CD4-positive, alpha-beta T cell treated with Interleukin-17A for 1 hour (primary cell): Measurements from ENCODE around the gene GCNT4.

ENCODE experiments used
- DNase-seq: peaks from one replicate; pipeline ENCODE4 v3.0.0-alpha.2; 2020

GCNT4 gene

DNA sequence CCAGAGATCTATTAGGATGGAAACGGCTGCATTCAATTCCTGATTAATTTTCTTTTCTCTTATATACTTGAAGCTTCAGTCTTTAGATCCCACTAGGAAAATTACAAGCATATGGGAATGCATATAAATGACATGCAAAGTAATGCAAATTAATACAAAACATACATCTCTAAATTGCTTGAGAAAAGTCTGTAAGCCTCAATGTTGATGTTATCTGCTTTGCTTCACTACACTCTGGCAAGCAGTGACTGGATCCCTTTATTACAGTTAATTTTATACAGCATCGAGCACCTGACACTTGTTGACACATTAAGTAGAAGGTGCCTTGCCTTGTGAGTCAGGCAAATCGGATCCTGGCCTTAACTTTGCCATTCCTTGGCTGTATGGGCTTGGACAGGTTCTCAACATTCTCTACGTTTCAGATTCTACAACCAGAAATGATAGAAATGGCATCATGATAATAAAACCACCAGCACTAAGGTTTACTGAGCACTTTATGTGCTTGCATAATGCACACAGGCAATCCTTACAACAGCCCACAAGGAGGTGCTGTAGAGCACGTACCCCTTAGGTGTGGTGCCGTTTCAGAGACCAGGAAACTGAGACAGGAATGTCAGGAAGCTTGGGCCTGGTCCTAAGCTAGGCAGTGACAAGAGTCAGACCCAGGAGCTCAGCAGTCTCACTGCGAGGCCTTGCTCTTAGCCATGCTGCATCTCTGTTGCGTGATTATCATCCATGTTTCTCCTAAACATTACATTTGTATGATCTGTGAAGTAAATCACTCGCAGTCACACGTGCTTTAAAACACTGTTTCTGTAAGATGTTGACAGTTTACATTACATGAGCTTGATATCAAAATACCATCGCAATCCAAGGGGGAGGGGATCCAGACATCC is 2.7 kb downstream of the GCNT4 start:
- DNase-seq: peak; percentile 76

- no peak for DNase-seq
Observed at GRCh38 chr5:75048457-75048953, 3.9 kb downstream of the GCNT4 start.

DNA sequence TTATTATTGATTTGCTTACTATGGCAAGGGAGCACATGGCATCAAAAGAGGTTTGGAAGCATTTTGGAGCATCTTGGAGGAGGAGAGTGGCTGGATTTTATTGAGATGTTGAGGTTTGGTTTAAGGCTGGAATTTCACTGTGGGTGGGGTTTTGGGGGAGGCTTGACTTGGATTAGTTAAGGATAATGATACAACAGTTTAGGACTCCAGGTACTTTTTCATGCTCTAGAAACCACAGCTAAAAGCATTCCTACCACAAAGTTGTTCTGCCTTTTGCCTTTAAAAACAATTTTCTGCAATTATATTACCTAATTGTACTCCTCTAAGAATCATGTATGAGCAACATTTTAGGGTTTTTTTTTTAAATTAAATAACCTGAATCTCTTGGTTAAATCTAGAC is 5.0 kb downstream of the GCNT4 start:
- no peak for DNase-seq

- DNase-seq: no peak
Observed at GRCh38 chr5:75046366-75047142, 5.8 kb downstream of the GCNT4 start.

DNA sequence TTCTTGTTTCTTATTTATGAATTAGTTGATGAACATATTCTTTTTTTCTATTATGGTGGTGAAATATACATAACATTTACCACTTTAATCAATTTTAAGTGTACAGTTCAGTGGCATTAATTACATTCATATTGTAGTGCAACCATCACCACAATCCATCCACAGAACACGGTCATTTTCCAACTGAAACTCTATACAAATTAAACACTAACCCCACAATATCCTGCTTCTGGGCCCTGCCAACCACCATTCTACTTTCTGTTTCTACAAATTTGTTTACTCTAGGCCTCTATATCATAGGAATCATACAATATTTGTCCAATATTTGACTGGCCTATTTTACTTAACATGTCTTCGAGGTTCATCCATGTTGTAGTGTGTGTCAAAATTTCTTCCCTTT is 7.3 kb downstream of the GCNT4 start:
- DNase-seq: no peak

DNA sequence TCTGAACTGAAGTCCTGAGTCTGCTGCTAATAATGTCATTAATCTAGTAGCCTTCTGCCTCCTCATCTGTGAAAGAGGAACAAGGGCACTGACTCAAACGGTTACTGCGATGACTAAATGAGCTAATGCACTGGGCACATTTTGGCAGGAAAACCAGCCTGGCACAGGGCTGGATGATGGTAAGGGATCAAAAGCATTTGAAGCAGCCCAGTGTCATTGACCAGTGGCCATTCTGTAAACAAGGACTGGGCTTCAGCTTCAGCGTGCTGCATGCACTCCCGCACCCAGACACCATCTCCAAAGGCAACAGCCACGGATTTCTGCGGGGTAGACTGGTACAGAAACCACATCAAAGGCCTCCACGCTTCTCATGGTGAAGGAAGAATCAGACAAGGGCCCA is 8.0 kb downstream of the GCNT4 start:
- DNase-seq: no peak

- DNase-seq: no peak
Observed at GRCh38 chr5:75043633-75044264, 8.6 kb downstream of the GCNT4 start.

GRCh38 chr5:75042522-75042921 is 9.8 kb downstream of the GCNT4 start:
- no peak for DNase-seq

- DNase-seq: no peak
Observed at GRCh38 chr5:75040973-75041372, 11.4 kb downstream of the GCNT4 start.

GRCh38 chr5:75037106-75037505 is 15.3 kb downstream of the GCNT4 start:
- no peak for DNase-seq

DNA sequence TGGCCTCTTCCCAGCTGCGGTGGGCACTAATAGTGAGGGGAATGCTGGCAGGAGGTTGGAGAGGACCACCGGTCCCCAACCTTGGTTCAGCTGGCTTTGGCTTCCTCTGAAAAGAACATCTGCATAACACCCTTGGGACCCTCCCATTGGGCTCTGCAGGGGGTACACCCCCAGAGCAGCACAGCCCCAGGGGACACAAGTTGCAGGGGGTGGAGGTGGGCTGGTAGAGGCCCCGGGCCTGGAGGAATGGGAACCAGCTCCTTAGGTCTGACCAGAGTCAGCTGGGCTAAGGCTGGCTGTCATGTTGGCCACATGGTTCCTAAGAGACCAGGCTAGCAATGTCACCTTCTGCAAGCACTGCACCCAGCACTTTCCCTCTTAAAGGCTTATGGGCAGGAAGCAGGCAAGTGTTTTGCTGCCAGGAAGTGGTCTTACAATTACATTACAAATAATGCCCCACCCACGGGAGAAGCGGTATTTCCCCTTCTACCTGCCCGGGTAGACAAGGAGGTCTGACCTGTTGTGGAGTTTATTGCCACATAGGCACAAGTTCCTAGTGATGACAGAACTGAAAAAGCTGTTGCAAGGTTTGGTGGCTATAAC is 18.1 kb downstream of the GCNT4 start:
- peak; percentile 66 for DNase-seq

DNA sequence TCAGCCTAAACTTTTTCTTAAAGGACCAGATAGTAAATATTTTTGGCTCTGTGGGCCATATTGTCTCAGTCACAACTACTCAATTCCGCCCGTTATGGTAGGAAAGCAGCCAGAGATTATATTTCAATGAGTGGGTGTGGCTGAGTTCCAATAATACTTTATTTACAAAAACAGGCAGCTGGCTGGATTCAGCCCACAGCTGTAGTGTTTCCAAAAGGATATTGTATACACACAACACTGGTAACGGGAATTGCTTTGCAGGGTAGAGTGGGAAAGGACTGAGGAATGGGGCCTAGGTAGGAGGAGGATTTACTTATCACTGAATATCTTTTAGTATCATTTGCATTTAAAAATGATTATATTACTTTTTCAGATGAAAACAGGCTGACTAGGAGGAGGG is 21.0 kb downstream of the GCNT4 start:
- DNase-seq: no peak

GRCh38 chr5:75028090-75028489 is 24.3 kb downstream of the GCNT4 start:
- peak; percentile 18 for DNase-seq

- peak; percentile 49 for DNase-seq
Observed at GRCh38 chr5:75023368-75024159, 28.8 kb downstream of the GCNT4 start.

GRCh38 chr5:75021800-75022199 is 30.6 kb downstream of the GCNT4 start:
- no peak for DNase-seq

DNA sequence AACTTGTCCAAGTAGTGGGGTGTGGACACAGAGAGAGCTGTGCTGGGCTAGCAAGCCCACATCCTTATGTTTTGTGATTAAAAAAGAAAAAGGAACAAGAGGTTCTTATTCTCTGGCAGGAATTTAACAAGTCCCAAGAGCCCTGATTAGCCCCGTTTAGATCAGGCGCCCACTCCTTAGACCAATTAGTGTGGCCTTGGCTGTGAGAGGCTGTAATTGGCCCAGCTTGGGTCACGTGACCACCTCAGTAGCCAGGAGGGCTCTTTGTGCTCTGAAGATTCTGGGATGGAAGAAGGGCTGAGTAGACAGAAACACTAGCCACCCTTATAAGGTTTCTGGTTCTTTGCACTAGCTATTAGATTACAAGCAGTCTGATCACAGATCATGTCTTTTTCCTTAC is 31.1 kb downstream of the GCNT4 start:
- DNase-seq: no peak

DNA sequence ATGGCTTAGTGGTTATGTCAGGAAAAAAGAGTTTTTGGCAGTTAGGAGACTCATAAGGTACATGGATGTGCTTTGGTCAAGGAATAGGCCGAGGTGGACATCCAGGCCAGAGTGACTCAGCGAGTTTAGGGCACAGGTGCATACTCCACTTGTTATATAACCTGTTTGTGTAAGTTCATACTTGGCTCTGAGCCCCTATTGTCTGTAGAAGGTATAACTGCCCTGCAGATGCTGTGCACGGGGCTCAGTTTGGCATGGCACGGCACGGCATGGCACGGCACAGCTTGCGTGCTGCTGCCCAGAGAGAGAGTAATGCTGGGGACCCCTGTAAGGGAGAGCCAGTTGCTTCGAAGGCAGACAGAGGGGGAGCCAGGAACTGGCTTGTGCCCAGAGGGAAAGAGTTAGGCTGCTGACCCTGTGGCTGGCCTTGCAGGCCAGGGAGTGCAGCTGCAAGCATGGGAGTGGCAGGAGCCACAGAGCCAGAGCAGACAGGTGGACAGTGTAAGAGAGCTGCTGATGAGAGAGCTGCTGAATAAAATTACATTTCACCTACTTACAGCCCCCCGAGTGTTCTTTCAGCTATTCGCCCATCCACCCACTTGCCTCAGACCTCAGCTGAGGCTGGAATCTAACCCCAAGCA is 32.2 kb downstream of the GCNT4 start:
- no peak for DNase-seq

DNA sequence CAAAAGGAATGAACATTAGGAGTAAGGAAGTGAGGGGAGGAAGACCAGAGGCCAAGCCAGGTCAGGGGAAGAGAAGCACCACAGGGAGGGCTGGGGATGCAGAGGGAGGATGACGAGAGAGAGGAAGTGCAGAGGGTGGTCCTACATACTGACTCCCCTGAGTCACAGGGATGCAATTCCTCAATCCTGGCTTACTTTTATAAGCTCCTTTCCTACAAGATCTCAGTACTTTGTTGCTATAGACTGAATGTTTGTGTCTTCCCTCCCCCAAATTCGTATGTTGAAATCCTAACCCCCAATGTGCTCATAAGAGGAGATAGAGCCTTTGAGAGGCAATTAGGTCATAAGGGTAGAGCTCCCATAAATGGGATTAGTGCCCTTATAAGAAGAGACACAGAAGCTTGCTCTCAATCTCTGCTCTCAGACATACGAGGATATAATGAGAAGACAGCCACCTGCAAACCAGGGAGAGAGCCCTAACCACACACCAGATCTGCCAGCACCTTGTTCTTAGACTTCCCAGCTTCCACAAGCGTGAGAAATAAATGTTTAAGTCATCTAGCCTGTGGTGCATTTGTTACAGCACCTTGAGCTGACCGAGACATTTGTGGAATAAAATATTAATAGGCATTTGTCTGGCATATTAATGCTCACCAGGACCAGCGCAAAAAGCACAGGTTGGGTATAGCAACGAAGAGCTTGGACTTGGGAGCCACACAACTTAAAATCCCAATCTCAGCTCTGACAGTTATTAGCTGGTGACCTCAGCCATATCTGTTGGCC is 33.4 kb downstream of the GCNT4 start:
- DNase-seq: no peak

- DNase-seq: no peak
Observed at GRCh38 chr5:75017971-75018370, 34.4 kb downstream of the GCNT4 start.

DNA sequence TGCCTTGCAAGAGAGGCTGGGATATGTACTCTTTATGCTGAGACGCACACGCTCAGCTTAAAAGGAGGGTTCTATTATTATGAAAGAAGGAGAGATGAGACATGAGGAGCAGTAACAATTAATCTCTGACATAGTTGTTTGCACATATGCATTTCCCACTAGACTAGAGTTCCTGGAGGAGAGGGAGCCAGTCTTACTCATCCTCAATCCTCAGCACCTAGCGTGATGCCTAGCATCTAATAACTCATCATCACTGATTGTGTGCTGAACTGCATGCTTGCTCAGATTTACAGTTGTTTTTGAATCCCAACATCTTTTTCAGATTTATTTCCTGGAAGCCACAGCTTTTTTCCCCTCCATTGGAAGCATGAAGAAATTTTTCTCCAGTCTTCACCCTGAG is 35.5 kb downstream of the GCNT4 start:
- no peak for DNase-seq

DNA sequence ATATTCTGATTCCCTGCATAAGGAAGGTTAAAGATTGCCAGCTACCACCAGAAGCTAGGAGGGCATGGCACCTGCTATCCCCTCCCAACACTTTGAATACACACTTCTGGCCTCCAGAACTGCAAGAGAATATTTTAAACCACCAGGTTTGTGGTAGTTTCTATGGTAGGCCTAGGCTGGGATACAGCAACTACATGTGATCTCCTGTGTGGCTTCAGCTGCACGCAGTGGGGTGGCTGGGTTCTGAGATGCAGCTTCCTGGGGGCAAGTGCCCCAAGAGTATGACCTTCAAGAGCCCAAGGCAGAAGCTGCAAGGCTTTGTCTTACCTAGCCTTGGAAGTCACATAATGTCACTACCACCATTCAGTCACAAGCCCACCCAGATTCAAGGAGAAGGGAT is 39.6 kb downstream of the GCNT4 start:
- DNase-seq: no peak
